GM23338 (cell line): ENCODE data around the gene ZNF805. TPM values are rescaled to one million over a fixed set of nuclear protein-coding genes. Genes with fewer than 3 reads are reported as not detected.

ENCODE experiments used
- ATAC-seq: fragments of 200-7000 bp; cut with Tn5 transposase; 3 replicates; pipeline ENCODE4 v1.9.1; 2020
- DNase-seq: peaks from one replicate; pipeline ENCODE4 v3.0.0-alpha.2; 2015; ENCODE audit warnings: low spot score
- H2AFZ ChIP-seq: fragments of 200-600 bp; sonication (generic); 2 replicates; pipeline ENCODE4 v1.8.0; 2016; ENCODE audit warnings: antibody characterized with exemption, mild to moderate bottlenecking, moderate library complexity
- H3F3A ChIP-seq: fragments of 200-600 bp; sonication (generic); replicated peaks from 2 replicates; pipeline ENCODE4 v1.8.0; 2017; ENCODE audit warnings: antibody characterized with exemption, mixed run types, low read depth
- H3K27ac ChIP-seq: fragments of 200-600 bp; sonication (generic); 2 replicates; pipeline ENCODE4 v1.6.1; 2016; ENCODE audit warnings: low read depth
- H3K27me3 ChIP-seq: fragments of 200-600 bp; sonication (generic); 2 replicates; pipeline ENCODE4 v1.8.0; 2016; ENCODE audit warnings: mild to moderate bottlenecking, mixed run types, moderate library complexity; ENCODE audit not compliant: insufficient read depth
- H3K36me3 ChIP-seq: fragments of 200-600 bp; sonication (generic); 2 replicates; pipeline ENCODE4 v1.8.0; 2016; ENCODE audit warnings: mild to moderate bottlenecking; ENCODE audit not compliant: insufficient read depth
- H3K4me1 ChIP-seq: fragments of 200-600 bp; sonication (generic); 2 replicates; pipeline ENCODE4 v1.8.0; 2016; ENCODE audit warnings: mild to moderate bottlenecking, moderate library complexity; ENCODE audit not compliant: insufficient read depth
- H3K4me2 ChIP-seq: fragments of 200-600 bp; sonication (generic); 2 replicates; pipeline ENCODE4 v1.7.1; 2017; ENCODE audit warnings: mixed run types
- H3K4me3 ChIP-seq: fragments of 200-600 bp; sonication (generic); 2 replicates; pipeline ENCODE4 v1.6.1; 2016; ENCODE audit warnings: mixed run types
- H3K79me2 ChIP-seq: fragments of 200-600 bp; sonication (generic); replicated peaks from 2 replicates; pipeline ENCODE4 v1.8.0; 2017; ENCODE audit warnings: mild to moderate bottlenecking; ENCODE audit not compliant: insufficient read depth
- H3K9me2 ChIP-seq: fragments of 200-600 bp; sonication (generic); 2 replicates; pipeline ENCODE4 v1.8.0; 2017; ENCODE audit not compliant: insufficient read depth
- H4K20me1 ChIP-seq: fragments of 200-600 bp; sonication (generic); replicated peaks from 2 replicates; pipeline ENCODE4 v1.8.0; 2017; ENCODE audit warnings: mild to moderate bottlenecking; ENCODE audit not compliant: insufficient read depth
- H3K27ac Mint-ChIP-seq: 2 replicates; pipeline ENCODE4 v1.8.0; 2020; ENCODE audit warnings: inconsistent platforms, mild to moderate bottlenecking, moderate library complexity, mixed read lengths
- H3K27me3 Mint-ChIP-seq: 3 replicates; pipeline ENCODE4 v1.8.0; 2022; ENCODE audit warnings: low read depth, mild to moderate bottlenecking, moderate library complexity, mixed read lengths, inconsistent platforms; ENCODE audit not compliant: insufficient read depth, poor library complexity
- H3K36me3 Mint-ChIP-seq: 3 replicates; pipeline ENCODE4 v1.8.0; 2021; ENCODE audit warnings: low read depth, mild to moderate bottlenecking, inconsistent platforms, moderate library complexity, mixed read lengths
- H3K4me1 Mint-ChIP-seq: 3 replicates; pipeline ENCODE4 v1.8.0; 2020; ENCODE audit warnings: mild to moderate bottlenecking, inconsistent platforms, mixed read lengths
- H3K4me3 Mint-ChIP-seq: 3 replicates; pipeline ENCODE4 v1.8.0; 2021; ENCODE audit warnings: moderate library complexity, mild to moderate bottlenecking, inconsistent platforms, mixed read lengths
- H3K9me3 Mint-ChIP-seq: 3 replicates; pipeline ENCODE4 v1.8.0; 2020; ENCODE audit warnings: moderate library complexity, mild to moderate bottlenecking, inconsistent platforms, mixed read lengths
- CREB1 ChIP-seq: fragments of 250-450 bp; sonication (Bioruptor Pico); IDR thresholded peaks from 2 replicates; pipeline ENCODE4 v1.5.0; 2020; ENCODE audit warnings: low read depth, mild to moderate bottlenecking, moderate library complexity
- EZH2 ChIP-seq: fragments of 200-600 bp; sonication (generic); IDR thresholded peaks from one replicate; pipeline ENCODE4 v1.8.0; 2017; ENCODE audit warnings: antibody characterized with exemption, mild to moderate bottlenecking, low read depth; ENCODE audit not compliant: unreplicated experiment
- EZH2phosphoT487 ChIP-seq: fragments of 200-600 bp; sonication (generic); IDR thresholded peaks from one replicate; pipeline ENCODE4 v1.8.1; 2018; ENCODE audit warnings: antibody characterized with exemption; ENCODE audit not compliant: unreplicated experiment
- JUNB ChIP-seq: IDR thresholded peaks from one replicate; pipeline ENCODE4 v1.6.1; 2016; ENCODE audit warnings: antibody characterized with exemption; ENCODE audit not compliant: unreplicated experiment
- NANOG ChIP-seq: IDR thresholded peaks from 2 replicates; pipeline ENCODE4 v1.6.1; 2016; ENCODE audit warnings: antibody characterized with exemption, borderline replicate concordance
- POLR2AphosphoS5 ChIP-seq: IDR thresholded peaks from 2 replicates; pipeline ENCODE4 v1.6.1; 2016; ENCODE audit warnings: antibody characterized with exemption, low read depth
- STAT1 ChIP-seq: IDR thresholded peaks from one replicate; pipeline ENCODE4 v1.6.1; 2016; ENCODE audit warnings: antibody characterized with exemption; ENCODE audit not compliant: unreplicated experiment
- ZNF114 ChIP-seq: fragments of 250-450 bp; sonication (Bioruptor Pico); IDR thresholded peaks from 2 replicates; pipeline ENCODE4 v1.5.0; 2020; ENCODE audit warnings: mild to moderate bottlenecking, moderate library complexity
- ZNF331 ChIP-seq: fragments of 250-450 bp; sonication (Bioruptor Pico); IDR thresholded peaks from 2 replicates; pipeline ENCODE4 v1.5.0; 2020; ENCODE audit warnings: low read depth, mild to moderate bottlenecking, moderate library complexity
- polyA plus RNA-seq: library from polyadenylated mRNA; unstranded; fragments of >200 nt; fragmentation: Nextera tagmentation; extraction: Ambion mirVana; gene quantifications from 2 replicates; pipeline ENCODE4 v1.2.1, GENCODE V29; 2016
- total RNA-seq: library from RNA; depleted of rRNA; stranded (reverse); fragments of >200 nt; shearing (Covaris generic); gene quantifications from 2 replicates; pipeline ENCODE4 v1.2.3, GENCODE V29; 2014
- TF ChIP-seq, protein P1 (sequence below): IDR thresholded peaks from one replicate; pipeline ENCODE4 v1.6.1; 2018; ENCODE audit warnings: antibody characterized with exemption; ENCODE audit not compliant: unreplicated experiment
- TF ChIP-seq, protein P2 (sequence below): IDR thresholded peaks from 2 replicates; pipeline ENCODE4 v1.6.1; 2016; ENCODE audit warnings: antibody characterized with exemption
- TF ChIP-seq, protein P3 (sequence below): fragments of 250-450 bp; sonication (Bioruptor Pico); IDR thresholded peaks from 2 replicates; pipeline ENCODE4 v1.5.0; 2020; ENCODE audit warnings: mild to moderate bottlenecking, moderate library complexity
- TF ChIP-seq, protein P4 (sequence below), 2 experiments: fragments of 200-600 bp in 1 of 2; sonication (generic) in 1 of 2; conservative IDR thresholded peaks; 2 replicates each; pipeline versions ENCODE4 v1.5.1 to v1.6.1; 2016 to 2017; ENCODE audit warnings: antibody characterized with exemption in 2 of 2, low read depth in 2 of 2, mild to moderate bottlenecking in 2 of 2, moderate library complexity in 1 of 2

Gene ZNF805
- total and polyA plus RNA-seq, 2 experiments from 2014 or later = 1.7 to 19.0 TPM

DNA sequence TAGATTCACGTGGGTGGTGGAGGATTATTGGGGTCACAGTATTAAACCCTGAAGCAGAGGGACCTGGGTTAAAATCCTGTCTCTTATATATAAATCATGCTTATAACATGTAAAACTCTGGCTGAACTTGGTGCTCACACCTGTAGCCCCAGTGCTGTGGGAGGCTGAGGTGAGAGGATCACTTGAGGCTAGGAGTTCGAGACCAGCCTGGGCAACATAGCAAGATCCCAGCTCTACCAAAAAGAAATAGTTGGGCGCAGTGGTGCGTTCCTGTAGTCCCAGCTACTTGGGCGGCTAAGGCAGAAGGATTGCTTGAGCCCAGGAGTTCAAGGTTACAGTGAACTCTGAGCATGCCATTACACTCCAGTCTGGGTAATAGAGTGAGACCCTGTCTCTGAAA lies 2.4 kb downstream of the ZNF805 start:
- Histone ChIP-seq H4K20me1 (peaks cover 11% of the 10 kb centered on the region), H3K4me3 (no peak overlapping the region), H3F3A (no peaks in the 10 kb centered on the region; the same call in 1 of the 2 replicates), H2AFZ (no peak overlapping the region), H3K9me2 (peaks cover 6% of the 10 kb centered on the region; the same call in 1 of the 2 replicates), H3K4me1 (no peaks in the 10 kb centered on the region; the same call in 1 of the 2 replicates), H3K4me2 (no peak overlapping the region), H3K27me3 (no peaks in the 10 kb centered on the region), H3K79me2 (peaks cover 33% of the 10 kb centered on the region), H3K36me3 (no peaks in the 10 kb centered on the region; the same call in 1 of the 2 replicates), H3K27ac (no peak overlapping the region)
- H3K27me3 Mint-ChIP-seq = peaks cover 7% of the 10 kb centered on the region
- no peaks in the 10 kb centered on the region for H3K9me3 Mint-ChIP-seq
- TF ChIP-seq ZNF331 (CRISPR knock-in tag) = no peak
- no peak for TF ChIP-seq EZH2phosphoT487
- no peak for TF ChIP-seq JUNB
- no peak for TF ChIP-seq EZH2
- no peak for TF ChIP-seq NANOG
- TF ChIP-seq, protein P1, sequence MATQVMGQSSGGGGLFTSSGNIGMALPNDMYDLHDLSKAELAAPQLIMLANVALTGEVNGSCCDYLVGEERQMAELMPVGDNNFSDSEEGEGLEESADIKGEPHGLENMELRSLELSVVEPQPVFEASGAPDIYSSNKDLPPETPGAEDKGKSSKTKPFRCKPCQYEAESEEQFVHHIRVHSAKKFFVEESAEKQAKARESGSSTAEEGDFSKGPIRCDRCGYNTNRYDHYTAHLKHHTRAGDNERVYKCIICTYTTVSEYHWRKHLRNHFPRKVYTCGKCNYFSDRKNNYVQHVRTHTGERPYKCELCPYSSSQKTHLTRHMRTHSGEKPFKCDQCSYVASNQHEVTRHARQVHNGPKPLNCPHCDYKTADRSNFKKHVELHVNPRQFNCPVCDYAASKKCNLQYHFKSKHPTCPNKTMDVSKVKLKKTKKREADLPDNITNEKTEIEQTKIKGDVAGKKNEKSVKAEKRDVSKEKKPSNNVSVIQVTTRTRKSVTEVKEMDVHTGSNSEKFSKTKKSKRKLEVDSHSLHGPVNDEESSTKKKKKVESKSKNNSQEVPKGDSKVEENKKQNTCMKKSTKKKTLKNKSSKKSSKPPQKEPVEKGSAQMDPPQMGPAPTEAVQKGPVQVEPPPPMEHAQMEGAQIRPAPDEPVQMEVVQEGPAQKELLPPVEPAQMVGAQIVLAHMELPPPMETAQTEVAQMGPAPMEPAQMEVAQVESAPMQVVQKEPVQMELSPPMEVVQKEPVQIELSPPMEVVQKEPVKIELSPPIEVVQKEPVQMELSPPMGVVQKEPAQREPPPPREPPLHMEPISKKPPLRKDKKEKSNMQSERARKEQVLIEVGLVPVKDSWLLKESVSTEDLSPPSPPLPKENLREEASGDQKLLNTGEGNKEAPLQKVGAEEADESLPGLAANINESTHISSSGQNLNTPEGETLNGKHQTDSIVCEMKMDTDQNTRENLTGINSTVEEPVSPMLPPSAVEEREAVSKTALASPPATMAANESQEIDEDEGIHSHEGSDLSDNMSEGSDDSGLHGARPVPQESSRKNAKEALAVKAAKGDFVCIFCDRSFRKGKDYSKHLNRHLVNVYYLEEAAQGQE = no peak
- TF ChIP-seq POLR2AphosphoS5 = no peak
- TF ChIP-seq, protein P2, sequence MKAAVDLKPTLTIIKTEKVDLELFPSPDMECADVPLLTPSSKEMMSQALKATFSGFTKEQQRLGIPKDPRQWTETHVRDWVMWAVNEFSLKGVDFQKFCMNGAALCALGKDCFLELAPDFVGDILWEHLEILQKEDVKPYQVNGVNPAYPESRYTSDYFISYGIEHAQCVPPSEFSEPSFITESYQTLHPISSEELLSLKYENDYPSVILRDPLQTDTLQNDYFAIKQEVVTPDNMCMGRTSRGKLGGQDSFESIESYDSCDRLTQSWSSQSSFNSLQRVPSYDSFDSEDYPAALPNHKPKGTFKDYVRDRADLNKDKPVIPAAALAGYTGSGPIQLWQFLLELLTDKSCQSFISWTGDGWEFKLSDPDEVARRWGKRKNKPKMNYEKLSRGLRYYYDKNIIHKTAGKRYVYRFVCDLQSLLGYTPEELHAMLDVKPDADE = no peak
- no peak for TF ChIP-seq CREB1 (CRISPR knock-in tag)
- TF ChIP-seq STAT1 = no peak
- TF ChIP-seq, protein P3, sequence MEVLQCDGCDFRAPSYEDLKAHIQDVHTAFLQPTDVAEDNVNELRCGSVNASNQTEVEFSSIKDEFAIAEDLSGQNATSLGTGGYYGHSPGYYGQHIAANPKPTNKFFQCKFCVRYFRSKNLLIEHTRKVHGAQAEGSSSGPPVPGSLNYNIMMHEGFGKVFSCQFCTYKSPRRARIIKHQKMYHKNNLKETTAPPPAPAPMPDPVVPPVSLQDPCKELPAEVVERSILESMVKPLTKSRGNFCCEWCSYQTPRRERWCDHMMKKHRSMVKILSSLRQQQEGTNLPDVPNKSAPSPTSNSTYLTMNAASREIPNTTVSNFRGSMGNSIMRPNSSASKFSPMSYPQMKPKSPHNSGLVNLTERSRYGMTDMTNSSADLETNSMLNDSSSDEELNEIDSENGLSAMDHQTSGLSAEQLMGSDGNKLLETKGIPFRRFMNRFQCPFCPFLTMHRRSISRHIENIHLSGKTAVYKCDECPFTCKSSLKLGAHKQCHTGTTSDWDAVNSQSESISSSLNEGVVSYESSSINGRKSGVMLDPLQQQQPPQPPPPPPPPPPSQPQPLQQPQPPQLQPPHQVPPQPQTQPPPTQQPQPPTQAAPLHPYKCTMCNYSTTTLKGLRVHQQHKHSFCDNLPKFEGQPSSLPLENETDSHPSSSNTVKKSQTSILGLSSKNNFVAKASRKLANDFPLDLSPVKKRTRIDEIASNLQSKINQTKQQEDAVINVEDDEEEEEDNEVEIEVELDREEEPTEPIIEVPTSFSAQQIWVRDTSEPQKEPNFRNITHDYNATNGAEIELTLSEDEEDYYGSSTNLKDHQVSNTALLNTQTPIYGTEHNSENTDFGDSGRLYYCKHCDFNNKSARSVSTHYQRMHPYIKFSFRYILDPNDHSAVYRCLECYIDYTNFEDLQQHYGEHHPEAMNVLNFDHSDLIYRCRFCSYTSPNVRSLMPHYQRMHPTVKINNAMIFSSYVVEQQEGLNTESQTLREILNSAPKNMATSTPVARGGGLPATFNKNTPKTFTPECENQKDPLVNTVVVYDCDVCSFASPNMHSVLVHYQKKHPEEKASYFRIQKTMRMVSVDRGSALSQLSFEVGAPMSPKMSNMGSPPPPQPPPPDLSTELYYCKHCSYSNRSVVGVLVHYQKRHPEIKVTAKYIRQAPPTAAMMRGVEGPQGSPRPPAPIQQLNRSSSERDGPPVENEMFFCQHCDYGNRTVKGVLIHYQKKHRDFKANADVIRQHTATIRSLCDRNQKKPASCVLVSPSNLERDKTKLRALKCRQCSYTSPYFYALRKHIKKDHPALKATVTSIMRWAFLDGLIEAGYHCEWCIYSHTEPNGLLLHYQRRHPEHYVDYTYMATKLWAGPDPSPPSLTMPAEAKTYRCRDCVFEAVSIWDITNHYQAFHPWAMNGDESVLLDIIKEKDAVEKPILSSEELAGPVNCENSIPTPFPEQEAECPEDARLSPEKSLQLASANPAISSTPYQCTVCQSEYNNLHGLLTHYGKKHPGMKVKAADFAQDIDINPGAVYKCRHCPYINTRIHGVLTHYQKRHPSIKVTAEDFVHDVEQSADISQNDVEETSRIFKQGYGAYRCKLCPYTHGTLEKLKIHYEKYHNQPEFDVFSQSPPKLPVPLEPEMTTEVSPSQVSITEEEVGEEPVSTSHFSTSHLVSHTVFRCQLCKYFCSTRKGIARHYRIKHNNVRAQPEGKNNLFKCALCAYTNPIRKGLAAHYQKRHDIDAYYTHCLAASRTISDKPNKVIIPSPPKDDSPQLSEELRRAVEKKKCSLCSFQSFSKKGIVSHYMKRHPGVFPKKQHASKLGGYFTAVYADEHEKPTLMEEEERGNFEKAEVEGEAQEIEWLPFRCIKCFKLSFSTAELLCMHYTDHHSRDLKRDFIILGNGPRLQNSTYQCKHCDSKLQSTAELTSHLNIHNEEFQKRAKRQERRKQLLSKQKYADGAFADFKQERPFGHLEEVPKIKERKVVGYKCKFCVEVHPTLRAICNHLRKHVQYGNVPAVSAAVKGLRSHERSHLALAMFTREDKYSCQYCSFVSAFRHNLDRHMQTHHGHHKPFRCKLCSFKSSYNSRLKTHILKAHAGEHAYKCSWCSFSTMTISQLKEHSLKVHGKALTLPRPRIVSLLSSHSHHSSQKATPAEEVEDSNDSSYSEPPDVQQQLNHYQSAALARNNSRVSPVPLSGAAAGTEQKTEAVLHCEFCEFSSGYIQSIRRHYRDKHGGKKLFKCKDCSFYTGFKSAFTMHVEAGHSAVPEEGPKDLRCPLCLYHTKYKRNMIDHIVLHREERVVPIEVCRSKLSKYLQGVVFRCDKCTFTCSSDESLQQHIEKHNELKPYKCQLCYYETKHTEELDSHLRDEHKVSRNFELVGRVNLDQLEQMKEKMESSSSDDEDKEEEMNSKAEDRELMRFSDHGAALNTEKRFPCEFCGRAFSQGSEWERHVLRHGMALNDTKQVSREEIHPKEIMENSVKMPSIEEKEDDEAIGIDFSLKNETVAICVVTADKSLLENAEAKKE (CRISPR knock-in tag) = no peak
- TF ChIP-seq, protein P4, sequence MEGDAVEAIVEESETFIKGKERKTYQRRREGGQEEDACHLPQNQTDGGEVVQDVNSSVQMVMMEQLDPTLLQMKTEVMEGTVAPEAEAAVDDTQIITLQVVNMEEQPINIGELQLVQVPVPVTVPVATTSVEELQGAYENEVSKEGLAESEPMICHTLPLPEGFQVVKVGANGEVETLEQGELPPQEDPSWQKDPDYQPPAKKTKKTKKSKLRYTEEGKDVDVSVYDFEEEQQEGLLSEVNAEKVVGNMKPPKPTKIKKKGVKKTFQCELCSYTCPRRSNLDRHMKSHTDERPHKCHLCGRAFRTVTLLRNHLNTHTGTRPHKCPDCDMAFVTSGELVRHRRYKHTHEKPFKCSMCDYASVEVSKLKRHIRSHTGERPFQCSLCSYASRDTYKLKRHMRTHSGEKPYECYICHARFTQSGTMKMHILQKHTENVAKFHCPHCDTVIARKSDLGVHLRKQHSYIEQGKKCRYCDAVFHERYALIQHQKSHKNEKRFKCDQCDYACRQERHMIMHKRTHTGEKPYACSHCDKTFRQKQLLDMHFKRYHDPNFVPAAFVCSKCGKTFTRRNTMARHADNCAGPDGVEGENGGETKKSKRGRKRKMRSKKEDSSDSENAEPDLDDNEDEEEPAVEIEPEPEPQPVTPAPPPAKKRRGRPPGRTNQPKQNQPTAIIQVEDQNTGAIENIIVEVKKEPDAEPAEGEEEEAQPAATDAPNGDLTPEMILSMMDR (conservative IDR thresholded peaks at IDR 0.05; ENCODE audit: low read depth in 2 of 2) = no peak
- no peak for TF ChIP-seq ZNF114 (CRISPR knock-in tag)
- peaks cover 8% of the 10 kb centered on the region; the same call in 2 of the 3 replicates for H3K4me1 Mint-ChIP-seq
- H3K36me3 Mint-ChIP-seq = peaks cover 21% of the 10 kb centered on the region
- 0 out of 3 replicates have a peak overlapping the region, but pooled peaks have one; percentile 97 for H3K4me3 Mint-ChIP-seq
- DNase-seq (no peak), ATAC-seq (no peak)
- no peak overlapping the region for H3K27ac Mint-ChIP-seq
